ENCODE data around the gene PRAC1. TPM values are rescaled to one million over a fixed set of nuclear protein-coding genes. Genes with fewer than 3 reads are reported as not detected.

PRAC1 gene
- total RNA-seq, 1 experiment from 2014 or later, result not detected

- Histone ChIP-seq H3K4me1 (ENCODE audit: insufficient read depth, low read length) (no peaks in the 10 kb centered on the region), H2BK20ac (ENCODE audit: low read depth, low read length, poor library complexity, severe bottlenecking) (no peak overlapping the region), H3K79me1 (ENCODE audit: insufficient read depth, low read depth, low read length, poor library complexity, severe bottlenecking) (no peaks in the 10 kb centered on the region), H2BK5ac (ENCODE audit: insufficient read length, low read length) (no peak overlapping the region), H3K23me2 (ENCODE audit: insufficient read length, low read depth, low read length, poor library complexity, severe bottlenecking) (no peaks in the 10 kb centered on the region), H4K20me1 (ENCODE audit: control insufficient read depth, insufficient read depth, insufficient read length) (no peaks in the 10 kb centered on the region), H3K14ac (ENCODE audit: insufficient read depth, low read length) (no peak overlapping the region), H4K91ac (ENCODE audit: insufficient read length, low read depth, low read length) (no peak overlapping the region), H4K8ac (replicated peaks; ENCODE audit: insufficient read length, low read depth, low read length) (no peak overlapping the region), H3K9me3 (ENCODE audit: control insufficient read depth, low read depth, low read length) (no peaks in the 10 kb centered on the region), H3T11ph (ENCODE audit: low read length) (no peak overlapping the region), H3K56ac (ENCODE audit: insufficient read length, low read depth, low read length) (no peak overlapping the region), H3K4ac (ENCODE audit: low read depth, low read length) (no peak overlapping the region), H2BK12ac (ENCODE audit: insufficient read length, low read depth, low read length) (no peak overlapping the region), H2AFZ (ENCODE audit: low read length) (no peak overlapping the region), H3K9ac (ENCODE audit: extremely low read depth, insufficient read length, low read length) (no peak overlapping the region), H3K27me3 (ENCODE audit: insufficient read depth, low read length) (peaks cover 6% of the 10 kb centered on the region; the same call in 1 of the 2 replicates), H3K27ac (ENCODE audit: insufficient read length, low read depth, low read length) (no peak overlapping the region), H3K18ac (ENCODE audit: insufficient read length, low read depth, low read length) (no peak overlapping the region), H3K4me2 (ENCODE audit: insufficient read depth, insufficient read length, low read length) (peak overlapping the region; percentile 65), H2BK15ac (ENCODE audit: low read depth, low read length) (no peak overlapping the region), H2BK120ac (ENCODE audit: low read depth, low read length, poor library complexity, severe bottlenecking) (no peak overlapping the region), H3K23ac (ENCODE audit: insufficient read length, low read depth, low read length) (no peak overlapping the region), H3K79me2 (ENCODE audit: insufficient read depth, low read length) (no peaks in the 10 kb centered on the region), H4K5ac (ENCODE audit: insufficient read length, low read depth, low read length) (no peak overlapping the region), H2AK5ac (ENCODE audit: insufficient read length, low read length) (no peak overlapping the region)
- Mint-ChIP-seq H3K27me3 (ENCODE audit: low read depth) (peaks cover 94% of the 10 kb centered on the region), H3K4me1 (peaks cover 4 to 6% of the 10 kb centered on the region in 2 experiments; a peak in 3 of 4 replicates), H3K9me3 (no peaks in the 10 kb centered on the region; a peak in 1 of 5 replicates), H3K36me3 (ENCODE audit: insufficient read depth in 1 of 3, low read depth in 3 of 3) (no peaks in the 10 kb centered on the region), H3K27ac (no peak overlapping the region), H3K4me3 (peak overlapping the region; percentile 32 to 48; a peak in 3 of 5 replicates)
- no CpG with 5 or more reads among the region's 41 CpGs for WGBS (ENCODE audit: extremely low coverage, insufficient read length, low lambda C conversion rate)
- peak; percentile 99 for TF ChIP-seq CTCF (conservative IDR thresholded peaks at IDR 0.05)
- peak; percentile 95 for DNase-seq
Observed at GRCh38 chr17:48678141-48678971, 44.0 kb downstream of the PRAC1 start.

All from H9 (cell line).